Caco-2 (cell line): ENCODE results near the gene BIRC5. TPM values are rescaled to one million over a fixed set of nuclear protein-coding genes. Genes with fewer than 3 reads are reported as not detected.

Experiments used
- BruUV-seq: library from RNA; stranded (reverse); fragments of 400-500 nt; replicated peaks from 2 replicates; lab custom pipeline; 2021; lab: Mats Ljungman, UMichigan
- CTCF ChIA-PET: fragments of 300-600 bp; sonication (Branson Sonifier 250); formaldehyde crosslinking; loops from one replicate; lab custom pipeline; 2022; ENCODE audit warnings: antibody characterized with exemption; lab: Charles Lee
- POLR2A ChIA-PET: fragments of 300-600 bp; sonication (Branson Sonifier 250); formaldehyde crosslinking; loops from one replicate; lab custom pipeline; 2022; ENCODE audit warnings: antibody characterized with exemption; lab: Charles Lee
- DNase-seq, 2 experiments: peaks; one replicate each; pipeline versions ENCODE4 v3.0.0 to v3.0.0-alpha.2; 2020 to 2022
- H3K27me3 ChIP-seq: replicated peaks from 2 replicates; pipeline ENCODE4 v1.6.0; 2011; ENCODE audit warnings: low read length; ENCODE audit not compliant: control insufficient read depth, insufficient read depth
- H3K36me3 ChIP-seq: 2 replicates; pipeline ENCODE4 v1.5.1; 2011; ENCODE audit warnings: low read length; ENCODE audit not compliant: control insufficient read depth, insufficient read depth
- H3K4me1 ChIP-seq: fragments of 250-450 bp; sonication (Bioruptor Pico); 2 replicates; pipeline ENCODE4 v1.5.1; 2020; ENCODE audit warnings: mild to moderate bottlenecking
- H3K4me3 ChIP-seq: 2 replicates; pipeline ENCODE4 v1.5.1; 2011; ENCODE audit warnings: low read depth, mild to moderate bottlenecking, control low read depth, low read length
- H3K9me3 ChIP-seq: fragments of 250-450 bp; sonication (Bioruptor Pico); 2 replicates; pipeline ENCODE4 v1.5.1; 2020; ENCODE audit warnings: mild to moderate bottlenecking, moderate library complexity
- H3K27ac Mint-ChIP-seq: one replicate; pipeline ENCODE4 v1.8.0; 2022; ENCODE audit warnings: mixed read lengths; ENCODE audit not compliant: unreplicated experiment
- H3K27me3 Mint-ChIP-seq: one replicate; pipeline ENCODE4 v1.8.0; 2022; ENCODE audit warnings: mixed read lengths; ENCODE audit not compliant: insufficient read depth, unreplicated experiment
- H3K36me3 Mint-ChIP-seq: one replicate; pipeline ENCODE4 v1.8.0; 2022; ENCODE audit warnings: mild to moderate bottlenecking, mixed read lengths; ENCODE audit not compliant: insufficient read depth, unreplicated experiment
- H3K4me1 Mint-ChIP-seq: one replicate; pipeline ENCODE4 v1.8.0; 2022; ENCODE audit warnings: low read depth, mixed read lengths; ENCODE audit not compliant: unreplicated experiment
- H3K4me3 Mint-ChIP-seq: one replicate; pipeline ENCODE4 v1.8.0; 2022; ENCODE audit warnings: mild to moderate bottlenecking, moderate library complexity, mixed read lengths; ENCODE audit not compliant: unreplicated experiment
- H3K9me3 Mint-ChIP-seq: one replicate; pipeline ENCODE4 v1.8.0; 2022; ENCODE audit warnings: mixed read lengths; ENCODE audit not compliant: unreplicated experiment
- CTCF ChIP-seq, 2 experiments: fragments of 200-600 bp in 1 of 2; IDR thresholded peaks; 1 replicate in 1 of 2; 2 replicates in 1 of 2; pipeline versions ENCODE4 v1.5.1 to v1.8.0; 2011 to 2022; ENCODE audit warnings: antibody characterized with exemption in 1 of 2, control low read depth in 1 of 2, inconsistent platforms in 1 of 2, low read depth in 1 of 2, low read length in 1 of 2, mild to moderate bottlenecking in 1 of 2, moderate library complexity in 1 of 2; ENCODE audit not compliant: insufficient read depth in 1 of 2, severe bottlenecking in 1 of 2, unreplicated experiment in 1 of 2
- intact Hi-C: fragments of 100-400 bp; cut with micrococcal nuclease; formaldehyde crosslinking; loops from one replicate; pipeline ENCODE4 v1.10.0; 2022; ENCODE audit not compliant: unreplicated experiment
- total RNA-seq: library from RNA; stranded (reverse); gene quantifications from 2 replicates; pipeline ENCODE4 v1.2.3, GENCODE V29; 2022

BIRC5 gene
- total RNA-seq, 1 experiment from 2014 or later = 88.8 TPM

- H3K4me3 Mint-ChIP-seq = no peak overlapping the region
- peaks cover 6% of the 10 kb centered on the region for H3K36me3 Mint-ChIP-seq
- no peaks in the 10 kb centered on the region for H3K27me3 ChIP-seq
- H3K9me3 Mint-ChIP-seq = peaks cover 10% of the 10 kb centered on the region
- no peak overlapping the region for H3K27ac Mint-ChIP-seq
- intact Hi-C loops = no loop called here
- no peak for DNase-seq
- ChIA-PET POLR2A (no interaction called here), CTCF (interaction anchor here (0.7 kb wide), 1 partner anchor 66 kb away, joined by 4 read pairs; no protein-coding TSS in a partner anchor)
- peaks cover 10% of the 10 kb centered on the region for H3K4me1 ChIP-seq
- peaks cover 13% of the 10 kb centered on the region for H3K4me1 Mint-ChIP-seq
- no peaks in the 10 kb centered on the region for H3K27me3 Mint-ChIP-seq
- no peaks in the 10 kb centered on the region for H3K36me3 ChIP-seq
- BruUV-seq = no TSS peak
- TF ChIP-seq CTCF (IDR thresholded peaks at IDR 0.05; ENCODE audit: insufficient read depth in 1 of 2, low read depth in 1 of 2, low read length in 1 of 2, severe bottlenecking in 1 of 2, unreplicated experiment in 1 of 2) = no peak
- H3K4me3 ChIP-seq = no peak overlapping the region
- no peaks in the 10 kb centered on the region for H3K9me3 ChIP-seq
Observed at GRCh38 chr17:78248051-78248914, 34.2 kb downstream of the BIRC5 start.

GRCh38 chr17:78249074-78249817, 35.2 kb downstream of the BIRC5 start:
- DNase-seq = no peak
- CTCF ChIA-PET = interaction anchor here (0.6 to 3.0 kb wide), 5 partner anchors 22 to 172 kb away, joined by 4 to 30 read pairs (median 15); partner anchors contain the start of genes AFMID and TK1
- POLR2A ChIA-PET = no interaction called here
- BruUV-seq = no TSS peak
- H3K4me1 Mint-ChIP-seq = peaks cover 13% of the 10 kb centered on the region
- intact Hi-C loops = no loop called here
- H3K27ac Mint-ChIP-seq = no peak overlapping the region
- no peaks in the 10 kb centered on the region for H3K27me3 ChIP-seq
- H3K4me3 Mint-ChIP-seq = no peak overlapping the region
- TF ChIP-seq CTCF (IDR thresholded peaks at IDR 0.05; ENCODE audit: insufficient read depth in 1 of 2, low read depth in 1 of 2, low read length in 1 of 2, severe bottlenecking in 1 of 2, unreplicated experiment in 1 of 2) = no peak
- H3K9me3 Mint-ChIP-seq = peaks cover 10% of the 10 kb centered on the region
- H3K36me3 Mint-ChIP-seq = peaks cover 6% of the 10 kb centered on the region
- peaks cover 13% of the 10 kb centered on the region for H3K4me1 ChIP-seq
- no peaks in the 10 kb centered on the region for H3K27me3 Mint-ChIP-seq
- H3K9me3 ChIP-seq = no peaks in the 10 kb centered on the region
- H3K4me3 ChIP-seq = no peak overlapping the region
- H3K36me3 ChIP-seq = no peaks in the 10 kb centered on the region
